HS-5 (cell line): ENCODE results near the gene RHOT2.

Experiments
- DNase-seq: peaks from one replicate; pipeline ENCODE4 v3.0.0-alpha.2; 2012; ENCODE audit warnings: low read depth

Gene RHOT2

GRCh38 chr16:667780-668518 is at the start of gene RHOT2:
Gene RHOT2, plus strand, starts transcription at chr16:668132. Its CDS starts 68 bp downstream, at chr16:668200.
- DNase-seq = no peak

- no peak for DNase-seq
Measured at GRCh38 chr16:619476-620100, 48.3 kb upstream of the RHOT2 start.

DNA sequence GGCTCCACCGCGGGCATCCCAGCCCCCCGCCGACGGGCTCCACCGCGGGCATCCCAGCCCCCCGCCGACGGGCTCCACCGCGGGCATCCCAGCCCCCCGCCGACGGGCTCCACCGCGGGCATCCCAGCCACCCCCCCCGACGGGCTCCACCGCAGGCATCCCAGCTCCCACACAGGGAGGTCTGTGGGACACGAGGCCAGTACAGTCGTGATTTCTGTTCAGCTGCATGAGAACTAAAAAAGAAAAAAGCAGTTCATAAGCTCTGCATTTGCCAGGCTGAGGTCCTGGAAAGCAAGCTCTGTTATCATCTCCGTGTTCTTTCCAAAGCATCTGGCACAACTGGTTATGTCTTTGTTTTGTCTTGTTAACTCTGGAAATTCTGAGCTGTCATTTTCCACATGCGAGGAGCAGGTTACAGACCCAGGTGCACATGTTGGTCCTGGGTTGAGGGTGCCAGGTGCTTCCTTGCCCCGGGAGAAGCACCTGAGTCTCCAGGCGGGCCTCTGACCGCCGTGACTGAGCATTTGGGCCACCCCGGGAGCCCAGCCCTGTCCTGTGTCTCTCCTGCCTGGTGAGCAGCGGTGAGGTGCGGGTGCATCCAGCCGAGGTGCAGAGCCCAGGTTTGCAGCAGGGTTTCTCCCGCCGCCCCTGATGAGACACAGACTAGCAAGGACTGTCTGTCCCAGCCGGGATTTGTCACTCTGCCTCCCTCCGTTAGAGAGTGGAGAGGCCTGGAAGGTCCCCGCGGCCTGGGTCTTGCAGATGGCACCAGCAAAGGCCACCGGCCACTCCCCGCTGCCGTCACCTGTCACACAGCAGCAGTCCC is 47.0 kb upstream of the RHOT2 start:
- DNase-seq = no peak

DNA sequence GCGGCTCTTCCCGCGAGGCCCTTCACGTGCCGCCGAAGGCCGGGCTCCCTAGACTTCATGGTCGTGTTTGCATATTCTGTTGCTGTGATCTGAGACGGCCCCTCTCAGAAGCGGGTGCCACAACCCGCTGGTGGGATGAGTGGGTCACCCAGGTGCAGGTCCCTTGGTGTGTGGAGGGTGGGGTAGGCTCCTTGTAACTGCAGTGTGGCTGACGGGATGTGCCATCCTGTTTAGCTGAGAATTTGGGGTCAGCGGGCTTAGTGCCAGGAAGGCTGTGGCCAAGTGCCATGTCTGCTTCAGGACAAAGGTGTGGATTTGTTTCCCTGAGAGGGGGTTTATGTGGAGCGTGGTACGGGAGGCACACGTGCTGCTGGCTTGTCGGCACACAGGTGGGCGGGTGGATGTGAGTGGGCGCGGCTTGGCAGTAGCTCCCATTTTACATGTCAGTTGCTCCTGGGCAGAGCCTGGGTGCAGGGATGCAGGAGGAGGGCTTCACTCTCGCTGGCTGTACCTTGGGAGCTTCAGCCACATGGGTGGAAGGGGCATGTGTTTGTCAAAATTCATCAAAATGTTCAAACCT is 46.3 kb upstream of the RHOT2 start:
- no peak for DNase-seq

- no peak for DNase-seq
Measured at GRCh38 chr16:622920-623280, 45.0 kb upstream of the RHOT2 start.

- DNase-seq = no peak
Measured at GRCh38 chr16:624526-625070, 43.3 kb upstream of the RHOT2 start.

- DNase-seq = no peak
Measured at GRCh38 chr16:625117-625976, 42.6 kb upstream of the RHOT2 start.

GRCh38 chr16:625977-626765 is 41.8 kb upstream of the RHOT2 start:
- no peak for DNase-seq

GRCh38 chr16:626787-627453 is 41.0 kb upstream of the RHOT2 start:
- peak; percentile 69 for DNase-seq

DNA sequence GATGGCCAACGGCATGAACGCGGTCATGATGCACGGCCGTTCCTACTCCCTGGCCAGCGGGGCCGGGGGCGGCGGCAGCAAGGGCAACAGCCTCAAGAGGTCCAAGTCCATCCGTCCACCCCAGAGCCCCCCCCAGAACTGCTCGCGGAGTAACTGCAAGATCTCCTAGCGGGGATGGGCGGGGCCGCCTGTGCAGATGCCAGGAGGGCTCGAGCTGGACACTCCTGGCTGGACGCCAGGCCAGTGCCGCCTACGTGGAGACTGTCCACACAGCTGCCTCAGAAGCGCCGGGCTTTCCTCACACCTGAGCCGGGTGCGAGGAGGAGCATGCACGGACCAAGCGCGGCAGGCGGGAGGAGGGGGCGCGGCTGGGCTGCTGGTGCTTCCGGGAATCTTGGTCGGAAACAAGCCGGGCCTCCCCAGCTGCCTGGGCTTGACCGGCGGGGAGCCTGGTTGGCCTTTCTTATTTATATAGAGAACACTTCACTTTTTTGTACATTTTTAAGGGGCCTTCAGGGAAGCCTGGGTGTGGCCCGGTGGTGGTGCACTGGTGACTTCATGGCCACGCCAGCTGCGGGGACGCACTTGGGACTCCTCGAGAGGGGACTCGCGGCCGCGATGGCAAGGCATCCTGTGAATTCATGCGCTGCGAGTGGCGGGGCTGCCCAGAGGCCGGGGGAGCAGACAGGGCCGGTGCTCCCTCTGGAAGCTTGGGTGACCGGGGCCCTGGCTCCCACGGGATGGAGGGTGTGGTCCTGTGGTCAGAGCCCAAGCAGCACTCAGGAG is 40.3 kb upstream of the RHOT2 start:
- no peak for DNase-seq

- no peak for DNase-seq
Measured at GRCh38 chr16:628321-629061, 39.4 kb upstream of the RHOT2 start.

DNA sequence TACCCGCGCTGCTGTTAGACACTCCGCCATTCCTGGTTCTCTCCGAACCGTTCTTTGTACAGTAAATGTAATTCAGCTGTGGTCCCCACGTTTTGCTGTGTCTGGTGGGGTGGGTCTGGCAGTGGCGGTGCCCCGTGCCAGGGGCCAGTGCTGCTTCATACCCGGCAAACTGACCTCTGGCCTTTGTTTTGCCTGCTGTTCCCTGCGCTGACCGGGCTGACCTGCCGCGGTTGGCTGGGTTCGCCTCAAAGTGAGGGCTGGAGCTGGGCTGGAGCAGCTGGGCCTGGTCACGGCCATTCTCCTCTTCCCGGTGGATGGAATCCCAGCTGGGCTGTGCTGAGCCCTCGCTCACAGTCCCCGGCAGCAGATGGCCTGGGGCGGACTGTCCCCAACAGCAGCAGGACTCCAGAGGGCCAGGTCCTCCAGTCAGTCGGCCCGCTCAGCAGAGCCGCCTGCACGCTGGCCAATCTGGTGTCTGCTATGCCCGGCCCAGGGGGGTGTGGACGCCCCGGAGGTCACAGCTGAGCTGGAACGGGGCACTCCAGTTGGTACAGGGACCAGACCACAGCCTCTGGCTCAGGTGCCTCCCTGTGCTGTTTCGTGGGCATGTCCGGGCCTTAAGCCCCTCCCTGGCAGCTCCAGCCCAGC is 38.6 kb upstream of the RHOT2 start:
- DNase-seq = no peak

DNA sequence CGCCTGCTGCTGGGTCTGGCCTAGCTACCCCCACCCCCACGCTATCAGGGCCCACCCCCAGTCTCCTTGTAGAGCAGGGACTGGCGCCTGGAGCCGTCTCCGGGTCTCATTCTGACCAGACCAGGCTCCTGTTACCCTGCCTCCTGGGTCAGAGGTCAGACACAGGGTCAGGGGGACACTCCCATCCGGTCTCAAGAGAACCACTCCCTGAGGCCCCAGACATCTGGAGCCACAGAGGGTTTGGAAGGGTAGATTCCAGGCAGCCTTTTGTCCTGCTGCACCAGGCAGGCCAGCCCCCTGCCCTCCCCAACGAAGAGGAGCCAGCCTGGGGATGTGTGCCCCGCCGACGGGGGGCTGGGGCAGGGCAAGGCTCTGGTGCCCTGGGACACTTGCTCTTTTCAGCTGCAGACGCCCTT is 38.1 kb upstream of the RHOT2 start:
- no peak for DNase-seq

- DNase-seq = no peak
Measured at GRCh38 chr16:630249-630814, 37.6 kb upstream of the RHOT2 start.

DNA sequence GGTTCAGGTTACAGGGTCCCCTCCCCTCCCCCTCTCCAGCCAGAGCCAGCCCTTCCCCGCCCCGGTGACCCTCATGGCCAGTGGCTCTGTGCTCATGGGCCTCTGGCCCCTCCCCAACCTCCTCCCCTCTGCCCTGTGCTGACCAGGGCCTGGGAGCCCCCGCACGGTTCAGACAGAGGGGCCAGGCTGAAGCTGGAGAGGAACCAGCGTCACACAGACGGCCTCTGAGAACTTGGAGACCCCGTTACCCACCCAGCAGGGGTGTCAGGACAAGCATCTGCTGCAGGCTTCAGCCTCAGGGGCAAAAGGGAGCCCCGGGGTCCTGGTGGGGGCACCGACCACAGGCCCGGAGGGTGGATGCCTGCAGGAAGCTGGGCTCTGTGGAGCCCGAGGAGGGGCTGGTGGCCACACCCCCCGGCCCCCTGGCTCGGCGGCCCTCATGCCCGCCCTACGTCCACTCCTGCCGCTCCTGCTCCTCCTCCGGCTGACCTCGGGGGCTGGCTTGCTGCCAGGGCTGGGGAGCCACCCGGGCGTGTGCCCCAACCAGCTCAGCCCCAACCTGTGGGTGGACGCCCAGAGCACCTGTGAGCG is 37.0 kb upstream of the RHOT2 start, which contains the start of gene WFIKKN1:
WFIKKN1 (plus strand) TSS at position 171 of the 591 bp plus-strand sequence; CDS start at position 440, 269 bp downstream.
- no peak for DNase-seq

GRCh38 chr16:631808-632358 is 36.0 kb upstream of the RHOT2 start:
- no peak for DNase-seq
